Endothelial cell of coronary artery (primary cell): ENCODE results near the gene NR2F2. TPM values are rescaled to one million over a fixed set of nuclear protein-coding genes. Genes with fewer than 3 reads are reported as not detected.

Experiments used
- total RNA-seq: library from RNA; depleted of rRNA; stranded (reverse); fragments of >200 nt; gene quantifications from 2 replicates; pipeline ENCODE4 v1.2.3, GENCODE V29; 2014

NR2F2 gene
- 9.4 and 13.7 TPM in 2 replicates for total RNA-seq

GRCh38 chr15:96330450-96331143, at the start of gene NR2F2:
Gene NR2F2 (plus strand): TSS chr15:96330700. CDS start chr15:96332106, 1,406 bp downstream.

